Activated CD4-positive, alpha-beta T cell treated with anti-CD3 and anti-CD28 coated beads, Interleukin-2, amount 10 ng/mL, durations not matched to agents 7 days and 5 days (primary cell): ENCODE results near the gene CACNA1C. TPM values are rescaled to one million over a fixed set of nuclear protein-coding genes. Genes with fewer than 3 reads are reported as not detected.

Experiments
- CTCF ChIA-PET: fragments of 350-600 bp; sonication (Branson Sonifier 250); formaldehyde crosslinking; loops from one replicate; lab custom pipeline; 2021; ENCODE audit warnings: antibody characterized with exemption; lab: Charles Lee
- POLR2A ChIA-PET: fragments of 350-600 bp; sonication (Branson Sonifier 250); formaldehyde crosslinking; loops from one replicate; lab custom pipeline; 2021; ENCODE audit warnings: antibody characterized with exemption; lab: Charles Lee
- DNase-seq: peaks from one replicate; pipeline ENCODE4 v3.0.0-alpha.2; 2020
- H3K27ac Mint-ChIP-seq: one replicate; pipeline ENCODE4 v1.8.0; 2021; ENCODE audit warnings: mild to moderate bottlenecking, moderate library complexity, mixed read lengths
- H3K27me3 Mint-ChIP-seq: one replicate; pipeline ENCODE4 v1.8.0; 2021; ENCODE audit warnings: mixed read lengths
- H3K36me3 Mint-ChIP-seq: one replicate; pipeline ENCODE4 v1.8.0; 2021; ENCODE audit warnings: low read depth, mixed read lengths
- H3K4me1 Mint-ChIP-seq: one replicate; pipeline ENCODE4 v1.8.0; 2021; ENCODE audit warnings: mixed read lengths
- H3K4me3 Mint-ChIP-seq: one replicate; pipeline ENCODE4 v1.8.0; 2021; ENCODE audit warnings: mild to moderate bottlenecking, moderate library complexity, mixed read lengths
- H3K9me3 Mint-ChIP-seq: one replicate; pipeline ENCODE4 v1.8.0; 2021; ENCODE audit warnings: mixed read lengths
- total RNA-seq, 2 experiments: library from RNA; stranded (reverse); gene quantifications; one replicate each; pipeline ENCODE4 v1.2.3, GENCODE V29; 2021

Gene CACNA1C
- total RNA-seq, 2 experiments from 2014 or later = 0.12 to 0.15 TPM

DNA sequence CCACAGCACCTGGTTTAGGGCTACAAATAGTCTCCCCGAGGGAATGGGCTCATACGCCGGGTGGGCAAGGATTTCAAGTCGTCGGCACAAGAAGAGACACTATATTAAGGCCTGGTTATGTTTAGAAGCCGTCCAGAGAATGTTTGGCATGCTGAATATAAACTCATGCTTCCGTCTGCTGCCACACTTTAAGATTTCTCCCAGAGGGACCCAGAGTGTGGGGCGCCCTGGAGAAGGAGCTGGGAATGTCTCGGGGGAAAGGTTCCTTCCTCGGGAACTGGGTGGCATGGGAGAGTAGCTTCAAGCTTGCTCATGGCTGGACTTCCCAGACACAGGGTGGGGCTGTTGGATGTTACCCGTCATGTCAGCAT, 295.7 kb downstream of the CACNA1C start:
- POLR2A ChIA-PET = no interaction called here
- Mint-ChIP-seq H3K27ac (no peak overlapping the region), H3K4me1 (no peaks in the 10 kb centered on the region)

DNA sequence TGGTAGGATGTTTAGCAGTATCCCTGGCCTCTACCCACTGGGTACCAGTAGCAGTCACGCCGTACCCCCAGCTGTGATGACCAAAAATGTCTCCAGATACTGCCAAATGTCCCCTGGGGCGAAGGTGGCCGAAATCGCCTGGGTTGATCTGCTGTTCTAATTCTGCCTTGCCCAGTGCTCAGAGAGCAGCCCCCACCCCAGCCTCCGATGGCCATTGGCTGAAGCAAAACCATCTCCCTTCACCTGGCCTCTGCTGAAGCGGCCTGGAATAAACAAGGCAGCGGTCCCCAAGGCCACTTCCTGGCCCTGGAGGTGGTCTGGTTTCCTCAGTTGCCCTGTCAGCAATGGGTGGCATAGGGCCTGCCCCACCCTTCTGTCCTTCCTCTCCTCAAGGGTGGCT, 298.4 kb downstream of the CACNA1C start:
- no peak overlapping the region for H3K4me3 Mint-ChIP-seq
- H3K36me3 Mint-ChIP-seq = no peaks in the 10 kb centered on the region
- POLR2A ChIA-PET = no interaction called here
- H3K27me3 Mint-ChIP-seq = peaks cover 20% of the 10 kb centered on the region
- DNase-seq = no peak
- no peaks in the 10 kb centered on the region for H3K4me1 Mint-ChIP-seq
- H3K9me3 Mint-ChIP-seq = no peaks in the 10 kb centered on the region
- CTCF ChIA-PET = no interaction called here
- no peak overlapping the region for H3K27ac Mint-ChIP-seq

More for the DNA sequence above, 295.7 kb downstream of the CACNA1C start:
- CTCF ChIA-PET = interaction anchor here (1.9 kb wide), 1 partner anchor 13 kb away, joined by 7 read pairs; no protein-coding TSS in a partner anchor
- no peaks in the 10 kb centered on the region for H3K9me3 Mint-ChIP-seq
- no peak overlapping the region for H3K4me3 Mint-ChIP-seq
- no peak for DNase-seq
- H3K36me3 Mint-ChIP-seq = no peaks in the 10 kb centered on the region
- H3K27me3 Mint-ChIP-seq = peaks cover 22% of the 10 kb centered on the region

DNA sequence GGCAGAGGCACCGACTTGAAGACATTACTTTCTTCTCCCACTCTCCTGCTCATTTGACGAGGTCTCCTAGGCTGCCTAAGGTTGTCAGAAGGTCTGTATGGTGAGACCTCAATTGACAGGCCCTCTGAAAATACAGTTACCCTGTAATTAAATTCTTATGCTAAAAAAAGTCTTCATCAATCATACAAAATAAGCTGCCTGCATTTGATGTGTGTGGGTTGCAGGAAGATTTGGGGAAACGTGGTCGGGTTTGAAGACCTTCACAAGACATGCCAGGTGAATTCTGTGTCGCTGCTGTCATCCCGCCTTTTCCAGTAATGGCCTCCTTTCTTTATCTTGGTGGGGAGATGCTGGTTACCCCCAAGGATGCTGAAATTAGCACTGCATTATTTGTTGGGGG, 299.4 kb downstream of the CACNA1C start:
- DNase-seq = no peak
- Mint-ChIP-seq H3K4me1 (peaks cover under 1% of the 10 kb centered on the region), H3K27me3 (peaks cover 19% of the 10 kb centered on the region), H3K9me3 (no peaks in the 10 kb centered on the region), H3K36me3 (no peaks in the 10 kb centered on the region), H3K4me3 (no peak overlapping the region), H3K27ac (no peak overlapping the region)
- ChIA-PET CTCF (no interaction called here), POLR2A (no interaction called here)

DNA sequence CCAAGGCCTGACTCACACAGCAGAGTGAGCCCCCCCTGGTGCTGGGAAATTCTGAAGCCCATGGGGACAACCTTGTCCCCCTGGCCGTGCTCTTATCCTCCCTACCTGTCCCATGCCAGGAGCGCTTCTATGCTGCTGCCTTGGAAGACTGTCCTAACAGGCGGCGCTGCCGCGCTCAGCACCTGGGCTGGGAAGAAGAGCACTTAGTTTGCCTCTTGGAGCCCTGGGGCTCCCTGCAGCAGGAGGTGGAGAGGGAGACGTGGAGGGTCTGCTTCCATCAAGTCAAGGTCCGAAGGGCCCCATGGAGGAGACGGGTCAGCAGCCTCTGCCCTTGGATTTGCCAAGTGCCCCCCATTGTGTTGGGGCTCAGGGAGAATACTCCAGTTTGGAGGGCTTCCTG, 300.5 kb downstream of the CACNA1C start:
- Mint-ChIP-seq H3K27me3 (peaks cover 19% of the 10 kb centered on the region), H3K27ac (peak overlapping the region; percentile 51), H3K9me3 (no peaks in the 10 kb centered on the region), H3K4me1 (peaks cover 10% of the 10 kb centered on the region), H3K36me3 (no peaks in the 10 kb centered on the region), H3K4me3 (no peak overlapping the region)
- DNase-seq = no peak
- ChIA-PET CTCF (no interaction called here), POLR2A (no interaction called here)

DNA sequence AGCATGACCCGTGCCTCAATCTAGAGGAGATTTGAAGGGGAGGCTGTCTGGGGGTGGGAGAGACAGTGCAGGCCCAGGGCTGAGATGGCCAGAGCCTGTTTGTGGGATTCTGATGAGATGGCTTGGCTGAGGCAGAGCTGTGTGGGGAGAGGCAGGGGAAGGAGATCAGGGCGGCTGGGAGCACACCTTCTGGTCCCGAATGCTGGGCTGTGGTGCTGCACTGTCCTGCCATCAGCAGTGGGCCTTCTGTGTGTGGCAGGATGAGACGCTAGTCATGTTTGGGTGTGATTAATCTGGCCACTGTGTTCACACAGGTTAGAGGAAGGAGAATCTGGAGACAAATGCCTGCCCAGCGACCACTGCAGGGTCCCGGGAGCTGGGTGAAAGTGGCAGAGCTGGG, 300.9 kb downstream of the CACNA1C start:
- Mint-ChIP-seq H3K36me3 (no peaks in the 10 kb centered on the region), H3K9me3 (no peaks in the 10 kb centered on the region), H3K27me3 (peaks cover 19% of the 10 kb centered on the region), H3K27ac (no peak overlapping the region), H3K4me3 (no peak overlapping the region), H3K4me1 (peaks cover 14% of the 10 kb centered on the region)
- CTCF ChIA-PET = interaction anchor here (0.6 kb wide), 1 partner anchor 218 kb away, joined by 3 read pairs; no protein-coding TSS in a partner anchor
- no peak for DNase-seq
- POLR2A ChIA-PET = no interaction called here

DNA sequence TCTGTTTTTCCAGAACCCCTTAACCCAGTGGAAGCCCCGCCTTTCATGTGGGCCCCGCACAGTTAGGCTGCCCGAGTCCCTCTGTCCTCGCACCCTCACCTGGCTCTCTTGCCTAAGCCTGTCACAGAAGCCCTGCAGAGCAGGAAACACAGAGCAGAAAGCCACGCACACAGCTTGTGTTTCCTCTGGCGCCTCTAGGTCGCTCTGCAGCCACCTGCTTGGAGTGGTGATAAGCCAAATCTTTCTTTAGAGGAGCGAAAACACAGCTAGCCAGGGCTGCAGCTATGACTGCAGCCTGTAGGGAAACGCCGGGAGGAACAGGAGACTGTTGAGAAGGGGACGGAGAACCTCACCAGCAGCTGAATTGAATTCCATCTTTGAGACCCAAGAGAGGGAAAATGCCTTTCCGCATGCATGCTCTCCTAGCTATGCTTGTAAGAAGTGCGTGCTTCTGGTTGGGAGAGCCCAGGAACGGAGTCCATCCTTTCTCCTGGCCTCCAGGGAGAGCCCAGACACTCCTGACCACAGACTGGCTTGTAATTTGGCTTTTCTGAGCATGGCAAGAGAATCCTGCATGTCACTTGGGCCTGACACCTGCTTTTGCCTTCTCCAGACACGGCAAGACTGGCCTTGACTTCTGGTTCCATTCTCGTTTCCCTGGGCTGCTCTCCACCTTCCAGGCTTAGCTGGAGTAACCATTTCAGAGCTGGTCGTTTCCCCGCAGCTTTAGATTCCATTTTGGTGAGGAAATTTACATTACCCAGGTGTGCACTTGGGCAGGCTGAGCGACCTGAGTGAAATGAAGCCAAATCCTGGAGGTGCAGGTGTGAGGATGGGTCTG, 301.6 kb downstream of the CACNA1C start:
- POLR2A ChIA-PET = no interaction called here
- Mint-ChIP-seq H3K27me3 (peaks cover 24% of the 10 kb centered on the region), H3K36me3 (no peaks in the 10 kb centered on the region), H3K9me3 (no peaks in the 10 kb centered on the region), H3K4me1 (peaks cover 20% of the 10 kb centered on the region), H3K4me3 (no peak overlapping the region), H3K27ac (no peak overlapping the region)
- no peak for DNase-seq
- CTCF ChIA-PET = interaction anchor here (0.6 kb wide), 1 partner anchor 218 kb away, joined by 3 read pairs; no protein-coding TSS in a partner anchor

DNA sequence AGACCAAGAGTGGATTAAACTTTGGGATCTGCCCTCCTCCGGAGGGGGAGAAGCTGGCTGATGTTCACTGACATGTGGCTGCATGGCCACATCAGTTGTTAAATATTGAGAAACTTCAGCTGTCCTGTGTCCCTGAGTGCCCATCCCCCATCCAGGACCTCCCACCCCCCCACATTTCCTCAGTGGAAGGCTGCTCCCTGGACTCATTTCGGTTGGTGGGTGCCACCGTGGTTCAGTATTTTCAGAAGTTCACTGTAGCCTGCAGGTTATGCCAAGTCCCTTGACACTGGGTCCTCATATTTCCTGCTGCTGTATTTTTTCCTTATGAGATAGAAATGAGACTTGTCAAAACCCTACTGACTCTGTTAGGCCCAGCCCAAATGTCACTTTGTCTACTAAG, 302.4 kb downstream of the CACNA1C start:
- Mint-ChIP-seq H3K4me3 (no peak overlapping the region), H3K36me3 (no peaks in the 10 kb centered on the region), H3K9me3 (no peaks in the 10 kb centered on the region), H3K4me1 (peaks cover 21% of the 10 kb centered on the region), H3K27ac (no peak overlapping the region), H3K27me3 (peaks cover 27% of the 10 kb centered on the region)
- DNase-seq = no peak
- CTCF ChIA-PET = no interaction called here
- POLR2A ChIA-PET = no interaction called here

DNA sequence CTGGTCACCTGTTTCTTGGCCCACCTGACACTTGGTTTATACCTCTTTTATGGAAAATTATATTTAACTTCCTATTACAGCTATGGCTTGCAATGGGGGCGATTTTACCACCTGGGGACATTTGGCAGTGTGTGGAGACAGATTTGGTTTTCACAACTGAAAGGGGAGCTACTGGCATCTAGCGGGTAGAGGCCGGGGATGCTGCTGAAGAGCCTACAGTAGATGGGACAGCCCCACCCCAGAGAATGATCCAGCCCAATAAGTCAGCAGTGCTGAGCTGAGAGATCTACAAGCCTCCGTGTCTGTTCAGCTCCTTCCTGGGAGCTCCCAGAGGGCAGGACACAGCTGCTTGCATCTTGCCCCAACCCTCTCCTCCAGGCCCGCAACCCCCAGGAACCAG, 302.8 kb downstream of the CACNA1C start:
- no peak for DNase-seq
- Mint-ChIP-seq H3K27me3 (peaks cover 27% of the 10 kb centered on the region), H3K4me3 (no peak overlapping the region), H3K36me3 (no peaks in the 10 kb centered on the region), H3K4me1 (peaks cover 21% of the 10 kb centered on the region), H3K27ac (no peak overlapping the region), H3K9me3 (no peaks in the 10 kb centered on the region)
- ChIA-PET CTCF (no interaction called here), POLR2A (no interaction called here)

DNA sequence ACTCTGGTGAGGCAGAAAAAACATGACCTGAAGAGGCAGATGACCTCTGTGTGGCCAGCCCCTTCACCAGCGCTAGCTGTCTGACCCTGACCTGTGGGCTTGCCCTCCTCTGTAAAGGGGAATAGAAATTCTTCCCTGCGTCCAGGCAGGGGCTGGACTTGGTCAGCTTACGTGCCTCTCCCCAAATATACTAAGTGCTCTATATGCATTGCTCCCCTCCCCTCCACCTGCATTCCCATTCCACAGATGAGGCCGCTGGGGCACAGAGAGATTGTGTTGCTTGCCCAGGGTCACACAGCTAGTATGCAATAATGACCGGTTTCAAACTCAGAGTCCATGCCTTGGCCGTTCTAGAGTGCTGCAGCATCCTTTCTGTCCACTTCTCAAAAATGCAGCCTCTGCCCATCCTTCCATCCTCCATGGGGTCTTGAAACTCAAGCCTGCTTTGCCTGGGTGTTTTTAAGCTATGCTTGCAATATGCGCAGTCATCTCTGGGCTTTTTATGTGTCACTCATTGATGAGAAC, 303.9 kb downstream of the CACNA1C start:
- H3K36me3 Mint-ChIP-seq = no peaks in the 10 kb centered on the region
- POLR2A ChIA-PET = interaction anchor here (0.7 kb wide), 1 partner anchor 891 kb away, joined by 6 read pairs; no protein-coding TSS in a partner anchor
- CTCF ChIA-PET = interaction anchor here (0.6 to 0.7 kb wide), 2 partner anchors 12 to 610 kb away, joined by 3 to 4 read pairs; no protein-coding TSS in a partner anchor

DNA sequence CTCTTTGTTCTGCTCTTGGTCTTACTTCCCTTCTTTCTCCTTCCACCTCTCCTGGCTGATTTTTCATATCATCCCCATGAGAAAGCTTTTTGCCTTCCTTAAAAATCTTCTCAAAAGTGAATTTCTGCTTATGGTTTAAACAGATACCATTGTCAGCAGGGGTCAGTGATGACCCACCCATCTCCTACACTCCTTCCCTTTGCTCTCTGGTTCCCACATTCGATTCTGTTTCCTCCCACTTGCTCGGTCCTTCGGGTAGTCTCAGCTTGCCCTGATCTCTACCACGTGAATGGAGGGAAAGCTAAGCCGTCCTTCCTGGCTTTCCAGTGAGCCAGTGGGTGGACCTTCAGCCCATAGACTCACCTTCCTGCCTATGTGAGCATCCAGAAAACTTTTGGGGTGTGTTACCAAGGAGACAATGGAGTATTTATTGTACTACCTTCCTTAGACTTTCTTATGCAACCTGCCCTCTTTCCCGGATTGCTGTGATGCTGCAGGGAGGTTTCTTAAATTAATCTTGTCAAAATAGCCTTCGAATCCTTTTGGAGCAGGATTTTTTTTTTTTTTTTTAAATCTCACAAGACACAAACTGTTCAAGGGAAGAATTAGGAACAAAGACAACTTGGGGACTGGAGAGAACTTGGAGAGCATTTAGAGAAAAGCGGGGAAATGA, 306.3 kb downstream of the CACNA1C start:
- H3K27ac Mint-ChIP-seq = no peak overlapping the region
- POLR2A ChIA-PET = no interaction called here
- no peaks in the 10 kb centered on the region for H3K36me3 Mint-ChIP-seq
- no peak overlapping the region for H3K4me3 Mint-ChIP-seq
- H3K27me3 Mint-ChIP-seq = peaks cover 11% of the 10 kb centered on the region
- DNase-seq = no peak
- peaks cover 39% of the 10 kb centered on the region for H3K4me1 Mint-ChIP-seq
- H3K9me3 Mint-ChIP-seq = no peaks in the 10 kb centered on the region
- CTCF ChIA-PET = interaction anchor here (0.6 to 0.7 kb wide), 2 partner anchors 165 to 424 kb away, joined by 4 to 7 read pairs; no protein-coding TSS in a partner anchor

More for the DNA sequence above, 303.9 kb downstream of the CACNA1C start:
- no peak overlapping the region for H3K4me3 Mint-ChIP-seq
- peaks cover 21% of the 10 kb centered on the region for H3K4me1 Mint-ChIP-seq
- no peak for DNase-seq
- H3K27ac Mint-ChIP-seq = no peak overlapping the region
- no peaks in the 10 kb centered on the region for H3K9me3 Mint-ChIP-seq
- peaks cover 27% of the 10 kb centered on the region for H3K27me3 Mint-ChIP-seq

DNA sequence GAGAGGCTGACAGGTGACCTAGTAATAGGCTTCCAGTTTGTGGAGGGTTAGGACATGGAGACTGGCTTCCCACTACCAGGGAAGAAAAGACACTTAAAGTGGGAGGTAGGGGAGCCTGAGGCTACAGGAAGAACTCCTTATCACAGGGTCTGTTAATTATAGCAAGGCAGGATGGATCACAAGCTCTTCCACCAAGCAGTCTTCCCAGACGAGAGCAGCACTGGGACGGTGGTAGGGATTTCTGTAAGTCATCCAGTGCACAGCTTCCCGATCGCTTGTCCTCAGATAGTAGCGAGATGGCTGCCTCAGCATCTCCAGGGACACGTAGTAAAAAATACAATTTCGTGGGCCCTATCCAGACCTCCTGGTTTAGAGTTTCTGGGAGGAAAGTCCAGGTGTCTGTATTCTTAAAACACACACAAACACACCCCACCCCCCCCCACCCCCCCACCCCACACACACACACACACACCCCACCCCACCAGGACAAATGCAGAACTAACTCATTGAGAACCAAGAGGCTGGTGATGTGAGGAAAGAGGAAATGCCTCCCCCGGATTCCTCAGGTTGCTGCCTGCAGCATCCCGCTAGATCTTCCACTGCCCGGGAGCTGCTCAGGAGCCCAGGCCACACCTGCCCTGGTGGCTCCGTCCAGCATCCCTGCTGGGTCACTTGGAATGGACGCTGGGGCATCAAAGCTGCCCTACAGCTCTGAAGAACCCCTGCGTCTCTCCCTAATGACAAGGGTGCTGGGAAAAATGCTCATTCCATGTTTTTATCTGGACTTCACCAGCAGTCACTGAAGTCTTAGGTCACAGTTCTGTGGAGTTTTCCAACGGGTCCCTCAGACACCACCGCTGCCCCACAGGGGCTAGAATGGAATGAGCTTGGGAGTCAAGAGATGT, 307.2 kb downstream of the CACNA1C start:
- DNase-seq = no peak
- Mint-ChIP-seq H3K36me3 (no peaks in the 10 kb centered on the region), H3K27ac (no peak overlapping the region), H3K27me3 (peaks cover 8% of the 10 kb centered on the region), H3K9me3 (no peaks in the 10 kb centered on the region), H3K4me3 (no peak overlapping the region), H3K4me1 (peaks cover 47% of the 10 kb centered on the region)
- ChIA-PET CTCF (interaction anchor here (0.7 to 1.0 kb wide), 3 partner anchors 13 to 38 kb away, joined by 3 read pairs; no protein-coding TSS in a partner anchor), POLR2A (no interaction called here)

DNA sequence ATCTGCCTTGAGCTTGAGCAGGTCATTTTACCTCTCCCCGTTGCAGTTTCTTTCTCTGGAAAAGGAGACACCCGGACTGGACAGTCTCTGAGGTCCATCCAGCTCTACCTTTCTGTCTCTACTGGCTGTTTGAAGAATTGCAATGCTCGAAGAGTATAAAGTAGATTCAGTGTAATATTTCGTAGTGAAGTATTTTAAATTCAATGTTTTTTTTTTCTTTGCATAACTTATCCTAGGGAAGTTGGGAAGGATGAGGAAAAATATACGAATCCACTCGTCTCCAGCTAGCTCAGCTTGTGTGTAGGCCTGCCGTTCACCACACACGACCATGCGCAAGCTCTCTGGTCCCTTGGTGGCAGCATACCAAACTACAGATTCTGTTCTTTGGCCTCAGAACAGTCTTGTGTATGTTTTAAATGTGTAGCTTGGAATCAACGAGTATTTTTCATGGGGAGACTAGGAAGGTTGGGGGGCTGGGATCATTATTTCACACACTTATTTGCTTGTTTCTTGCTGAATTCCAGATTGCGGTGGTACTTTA, 307.9 kb downstream of the CACNA1C start:
- no peak for DNase-seq
- Mint-ChIP-seq H3K4me3 (no peak overlapping the region), H3K4me1 (peaks cover 50% of the 10 kb centered on the region), H3K27ac (no peak overlapping the region), H3K9me3 (no peaks in the 10 kb centered on the region), H3K36me3 (no peaks in the 10 kb centered on the region), H3K27me3 (peaks cover 8% of the 10 kb centered on the region)
- ChIA-PET CTCF (interaction anchor here (0.7 to 1.2 kb wide), 4 partner anchors 12 to 38 kb away, joined by 3 to 7 read pairs (median 3); no protein-coding TSS in a partner anchor), POLR2A (no interaction called here)
